GM12875 (cell line): ENCODE data around the gene RHEBL1.

Experiments used
- H3K4me3 ChIP-seq: one replicate; pipeline ENCODE4 v1.5.1; 2011; ENCODE audit warnings: low read depth, low read length, control low read depth
- TF ChIP-seq, protein P1 (sequence below): IDR thresholded peaks from 2 replicates; pipeline ENCODE4 v1.5.1; 2011; ENCODE audit warnings: low read depth, mild to moderate bottlenecking, control low read depth, inconsistent platforms, low read length, moderate library complexity, borderline replicate concordance; ENCODE audit not compliant: insufficient read depth

RHEBL1 gene

DNA sequence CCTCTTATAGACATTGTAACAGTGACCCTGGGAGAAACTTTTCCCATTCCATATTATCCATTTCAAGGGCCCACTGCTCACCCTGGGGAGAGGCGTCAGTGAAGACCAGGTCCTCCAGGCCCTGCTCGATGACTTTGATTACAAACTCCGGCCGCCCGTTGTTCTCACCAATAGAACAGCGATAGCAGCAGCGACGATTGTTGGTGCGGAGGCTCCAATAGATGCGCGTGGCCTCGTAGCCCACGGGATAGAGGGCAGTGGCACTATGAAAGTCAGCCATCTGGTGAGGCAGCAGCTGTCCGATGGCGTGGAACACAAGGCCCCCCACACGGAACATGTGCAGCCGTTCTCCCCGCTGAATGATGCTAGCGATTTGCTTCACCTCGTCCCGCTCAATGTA, 43.7 kb downstream of the RHEBL1 start:
- no peak overlapping the region for H3K4me3 ChIP-seq
- TF ChIP-seq, protein P1, sequence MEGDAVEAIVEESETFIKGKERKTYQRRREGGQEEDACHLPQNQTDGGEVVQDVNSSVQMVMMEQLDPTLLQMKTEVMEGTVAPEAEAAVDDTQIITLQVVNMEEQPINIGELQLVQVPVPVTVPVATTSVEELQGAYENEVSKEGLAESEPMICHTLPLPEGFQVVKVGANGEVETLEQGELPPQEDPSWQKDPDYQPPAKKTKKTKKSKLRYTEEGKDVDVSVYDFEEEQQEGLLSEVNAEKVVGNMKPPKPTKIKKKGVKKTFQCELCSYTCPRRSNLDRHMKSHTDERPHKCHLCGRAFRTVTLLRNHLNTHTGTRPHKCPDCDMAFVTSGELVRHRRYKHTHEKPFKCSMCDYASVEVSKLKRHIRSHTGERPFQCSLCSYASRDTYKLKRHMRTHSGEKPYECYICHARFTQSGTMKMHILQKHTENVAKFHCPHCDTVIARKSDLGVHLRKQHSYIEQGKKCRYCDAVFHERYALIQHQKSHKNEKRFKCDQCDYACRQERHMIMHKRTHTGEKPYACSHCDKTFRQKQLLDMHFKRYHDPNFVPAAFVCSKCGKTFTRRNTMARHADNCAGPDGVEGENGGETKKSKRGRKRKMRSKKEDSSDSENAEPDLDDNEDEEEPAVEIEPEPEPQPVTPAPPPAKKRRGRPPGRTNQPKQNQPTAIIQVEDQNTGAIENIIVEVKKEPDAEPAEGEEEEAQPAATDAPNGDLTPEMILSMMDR = no peak

DNA sequence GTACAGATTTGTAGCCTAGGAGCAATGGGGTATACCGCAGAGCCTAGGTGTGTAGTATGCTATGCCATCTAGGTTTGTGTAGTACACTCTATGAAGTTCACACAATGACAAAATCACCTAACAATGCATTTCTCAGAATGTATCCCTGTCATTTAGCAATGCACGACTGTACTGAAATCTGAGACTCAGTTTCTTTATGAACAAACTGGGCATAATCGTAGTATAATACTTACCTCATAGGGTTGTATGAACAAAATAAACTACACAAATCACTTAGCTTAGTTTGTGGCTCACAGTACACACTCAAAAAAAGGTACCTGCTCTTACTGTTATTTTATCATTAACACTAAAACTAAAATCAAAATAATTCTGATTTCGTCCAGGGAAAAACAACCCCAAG, 44.3 kb downstream of the RHEBL1 start:
- TF ChIP-seq, protein P1 = no peak
- H3K4me3 ChIP-seq = no peak overlapping the region

GRCh38 chr12:49024543-49024942, 45.2 kb downstream of the RHEBL1 start:
- TF ChIP-seq, protein P1 = no peak
- H3K4me3 ChIP-seq = no peak overlapping the region

- H3K4me3 ChIP-seq = no peak overlapping the region
- TF ChIP-seq, protein P1 = no peak
These were observed 46.0 kb downstream of the RHEBL1 start for GRCh38 chr12:49023812-49024211.

- no peak overlapping the region for H3K4me3 ChIP-seq
- TF ChIP-seq, protein P1 = no peak
These were observed 47.1 kb downstream of the RHEBL1 start for GRCh38 chr12:49022558-49023178.

GRCh38 chr12:49021292-49021915, 48.4 kb downstream of the RHEBL1 start:
- TF ChIP-seq, protein P1 = no peak
- no peak overlapping the region for H3K4me3 ChIP-seq

DNA sequence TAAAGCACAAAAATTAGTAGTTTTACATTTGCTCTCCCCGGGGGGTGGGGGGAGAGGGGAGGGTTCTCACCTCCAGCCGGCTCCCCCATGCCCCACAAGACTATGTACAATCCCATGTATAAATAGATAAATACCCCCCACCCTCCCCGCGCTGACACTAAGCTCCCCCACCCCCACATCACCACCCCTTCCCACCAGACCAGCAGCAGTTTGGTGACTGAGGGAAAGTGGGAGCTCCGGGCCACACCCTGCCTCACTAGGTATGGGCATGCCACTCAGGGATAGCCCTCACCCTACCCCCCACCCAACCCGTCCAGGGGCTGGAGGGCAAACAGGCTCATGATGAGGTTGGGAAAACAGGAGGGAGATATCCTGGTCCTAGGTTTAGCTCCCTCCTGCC, 49.3 kb downstream of the RHEBL1 start:
- TF ChIP-seq, protein P1 = no peak
- H3K4me3 ChIP-seq = no peak overlapping the region
